22Rv1 (cell line): ENCODE measurements around the gene PPP2R2B.

Experiments used
- CTCF ChIP-seq: fragments of 450-650 bp; IDR thresholded peaks from 2 replicates; pipeline ENCODE4 v1.5.1; 2017; ENCODE audit warnings: mild to moderate bottlenecking
- ZFX ChIP-seq: fragments of 450-650 bp; IDR thresholded peaks from 2 replicates; pipeline ENCODE4 v1.6.1; 2017; ENCODE audit warnings: antibody characterized with exemption, borderline replicate concordance

- TF ChIP-seq CTCF (peak; percentile 91), ZFX (no peak)
Observed at GRCh38 chr5:146533260-146533857, 345.2 kb downstream of the PPP2R2B start.
